GM18517 (cell line): ENCODE results near the gene SLITRK6.
"Not testable (repeated sequence)": the region's sequence is repeated elsewhere in the genome, so short reads cannot be mapped to it uniquely, and the experiment has no call there.

Experiments used
- ATAC-seq: cut with Tn5 transposase; IDR thresholded peaks from one replicate; pipeline ENCODE4 v1.9.1; 2021; ENCODE audit warnings: mild to moderate bottlenecking, moderate library complexity; ENCODE audit not compliant: unreplicated experiment

SLITRK6 gene

DNA sequence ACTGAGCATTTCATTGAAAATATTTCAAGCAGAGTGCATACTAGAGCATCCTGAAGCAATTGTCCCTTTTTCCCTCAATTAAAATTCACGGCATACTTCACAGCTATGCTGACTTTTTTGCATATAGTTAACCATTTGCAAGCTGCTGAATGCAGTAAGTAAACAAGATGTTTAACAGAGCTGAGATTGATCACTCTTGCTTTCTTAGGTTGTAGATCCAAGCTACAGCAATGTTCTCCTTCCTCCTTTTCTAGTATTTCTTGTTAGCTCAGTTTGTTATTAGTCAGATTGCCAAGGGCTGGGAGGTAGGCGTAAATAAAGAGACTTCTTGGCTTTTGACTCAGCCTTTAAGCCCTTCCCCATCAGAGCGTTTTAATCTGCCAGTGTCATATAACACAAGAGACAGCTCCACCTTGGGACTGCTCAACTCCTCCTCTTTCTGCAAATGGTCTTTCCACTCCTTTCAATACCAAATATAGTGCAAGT is at the start of gene SLITRK6:
TSS of gene SLITRK6 (minus strand) at position 323 of the 486 bp plus-strand sequence. CDS start 2,911 bp downstream, outside the sequence.
- no peak for ATAC-seq

DNA sequence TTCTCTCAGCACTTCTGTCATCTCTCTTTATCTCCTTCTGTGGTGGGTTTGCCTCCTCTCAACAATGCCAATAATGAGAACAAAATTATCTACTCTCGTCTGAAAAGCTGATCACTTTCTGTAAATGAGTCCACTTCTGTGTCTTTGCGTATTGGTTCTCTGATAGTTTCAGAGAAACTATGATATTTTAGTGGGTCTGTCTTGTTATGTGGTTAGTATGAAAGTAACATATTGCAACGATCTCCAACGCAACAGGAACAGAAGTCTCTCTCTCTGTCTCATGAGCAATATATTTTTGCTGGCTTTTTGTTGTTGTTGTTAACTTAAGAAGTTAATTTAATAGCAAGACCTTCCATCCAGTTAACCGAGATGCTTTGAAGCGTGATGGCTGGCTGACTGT is 47.8 kb upstream of the SLITRK6 start:
- ATAC-seq = no peak

DNA sequence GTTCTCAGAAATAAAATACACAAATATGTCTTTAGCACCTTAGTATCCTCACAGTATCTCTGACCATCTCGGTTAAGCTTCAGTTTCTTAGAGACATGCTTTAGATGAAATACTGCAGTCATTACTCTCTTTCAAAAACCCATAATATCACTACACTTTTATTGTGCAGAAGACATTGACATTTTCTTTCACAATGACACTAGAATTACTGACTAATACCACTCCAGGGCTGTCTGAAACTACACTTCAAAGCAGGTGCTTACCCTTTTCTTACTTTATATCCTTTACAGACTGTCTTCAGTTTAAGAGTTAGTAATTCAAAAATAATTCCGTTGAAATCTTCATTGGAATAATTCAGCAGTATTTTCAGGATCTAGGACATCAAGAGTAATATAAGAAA is 42.2 kb upstream of the SLITRK6 start:
- no peak for ATAC-seq

GRCh38 chr13:85833921-85834320 is 34.7 kb upstream of the SLITRK6 start:
- ATAC-seq = no peak

DNA sequence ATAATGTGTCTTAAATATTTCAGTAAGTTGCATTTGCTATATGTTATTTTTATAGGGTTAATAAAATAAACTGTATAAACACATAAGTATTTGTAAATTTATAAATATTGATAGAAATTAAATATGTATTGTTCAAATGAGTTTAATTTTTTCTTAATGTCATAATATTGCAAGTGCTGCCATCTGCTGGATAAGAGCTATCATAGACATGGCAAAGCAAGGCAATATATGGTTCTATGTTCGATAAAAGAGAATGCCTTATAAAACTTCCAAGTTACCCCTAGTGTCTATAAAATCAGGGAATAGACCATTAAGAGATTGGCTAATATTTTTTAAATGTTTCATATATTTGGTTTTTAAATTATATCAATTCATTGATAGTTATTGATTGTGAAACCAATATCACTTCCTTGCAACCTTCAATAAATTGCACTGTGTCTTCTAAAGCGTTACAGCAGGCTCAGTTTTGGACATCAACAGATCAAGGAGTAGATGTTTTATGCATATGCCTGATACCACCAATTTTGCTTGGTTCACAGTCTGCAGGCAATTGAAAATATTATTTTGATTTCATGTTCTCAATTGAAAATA is 29.0 kb upstream of the SLITRK6 start:
- ATAC-seq = peak; percentile 62

DNA sequence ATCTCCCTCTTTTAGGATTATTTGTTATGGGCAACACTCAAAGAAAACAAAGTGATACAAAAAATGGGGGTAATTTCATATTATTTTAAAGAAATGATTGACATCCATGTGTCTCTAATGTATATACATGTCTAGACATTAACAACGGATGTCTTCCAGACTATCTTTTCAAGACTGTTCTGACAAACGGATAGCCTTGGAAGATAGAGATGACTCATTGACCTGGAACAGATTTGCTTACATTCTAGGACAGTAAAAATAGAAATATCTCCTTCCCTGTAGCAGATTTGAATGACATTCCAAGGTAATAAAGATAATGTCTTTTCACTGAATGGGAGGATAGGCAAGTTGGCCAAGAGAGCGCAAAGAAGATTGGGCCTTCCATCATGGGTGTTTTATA is 26.2 kb upstream of the SLITRK6 start:
- no peak for ATAC-seq

DNA sequence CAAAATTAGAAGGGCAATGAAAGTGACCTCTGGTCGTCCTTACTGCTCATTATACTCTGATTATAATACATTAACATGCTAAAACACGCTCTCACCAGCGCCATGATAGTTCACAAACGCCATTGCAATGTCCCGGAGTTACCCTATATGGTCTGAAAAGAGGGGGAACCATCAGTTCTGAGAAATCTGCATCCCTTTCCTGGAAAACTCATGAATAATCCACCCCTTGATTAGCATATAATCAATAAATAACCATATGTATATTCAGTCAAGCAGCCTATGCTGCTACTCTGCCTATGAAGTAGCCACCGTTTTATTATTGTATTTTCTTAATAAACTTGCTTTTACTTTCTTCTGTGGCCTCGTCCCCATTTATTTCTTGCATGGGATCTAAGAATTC is 24.6 kb upstream of the SLITRK6 start:
- ATAC-seq = no peak

GRCh38 chr13:85819513-85819912 is 20.3 kb upstream of the SLITRK6 start:
- no peak for ATAC-seq

DNA sequence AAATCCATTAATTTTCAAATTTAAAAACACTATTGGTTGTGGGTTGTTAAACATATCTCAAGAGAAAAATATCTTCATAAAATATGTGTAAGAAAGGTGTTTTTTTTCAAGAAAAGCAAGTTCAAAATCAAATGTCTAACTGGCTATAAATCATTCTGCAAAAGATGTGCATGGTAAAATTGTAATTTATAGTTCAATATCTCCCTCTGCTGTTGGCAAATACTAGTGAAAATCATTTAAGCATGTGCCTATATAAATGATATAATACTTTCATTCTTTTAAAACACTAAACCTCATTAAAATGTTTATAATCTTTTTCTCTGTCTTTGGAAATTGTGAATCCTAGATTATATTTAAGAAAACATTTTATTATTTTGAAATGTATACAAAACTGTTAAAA is 17.2 kb upstream of the SLITRK6 start:
- no peak for ATAC-seq

- no peak for ATAC-seq
Observed at GRCh38 chr13:85812282-85812681, 13.1 kb upstream of the SLITRK6 start.

DNA sequence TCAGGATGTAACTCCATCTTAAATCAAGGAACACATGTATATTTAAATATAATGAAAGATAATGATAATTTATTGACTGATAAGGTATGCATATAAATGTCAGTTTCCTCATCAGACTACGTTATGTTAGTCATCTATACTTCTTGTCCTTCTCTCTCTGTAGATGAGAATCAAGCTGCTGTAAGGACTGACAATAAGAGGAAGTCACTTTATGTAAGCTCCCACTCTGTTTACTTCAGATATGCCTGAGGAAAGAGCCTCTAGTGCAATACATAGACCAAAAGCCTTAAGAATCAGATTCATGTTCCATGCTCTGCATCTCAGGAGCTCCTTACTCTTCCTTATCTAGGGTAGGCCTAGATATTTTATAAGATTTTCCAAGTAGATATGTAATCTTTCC is 9.6 kb upstream of the SLITRK6 start:
- no peak for ATAC-seq

DNA sequence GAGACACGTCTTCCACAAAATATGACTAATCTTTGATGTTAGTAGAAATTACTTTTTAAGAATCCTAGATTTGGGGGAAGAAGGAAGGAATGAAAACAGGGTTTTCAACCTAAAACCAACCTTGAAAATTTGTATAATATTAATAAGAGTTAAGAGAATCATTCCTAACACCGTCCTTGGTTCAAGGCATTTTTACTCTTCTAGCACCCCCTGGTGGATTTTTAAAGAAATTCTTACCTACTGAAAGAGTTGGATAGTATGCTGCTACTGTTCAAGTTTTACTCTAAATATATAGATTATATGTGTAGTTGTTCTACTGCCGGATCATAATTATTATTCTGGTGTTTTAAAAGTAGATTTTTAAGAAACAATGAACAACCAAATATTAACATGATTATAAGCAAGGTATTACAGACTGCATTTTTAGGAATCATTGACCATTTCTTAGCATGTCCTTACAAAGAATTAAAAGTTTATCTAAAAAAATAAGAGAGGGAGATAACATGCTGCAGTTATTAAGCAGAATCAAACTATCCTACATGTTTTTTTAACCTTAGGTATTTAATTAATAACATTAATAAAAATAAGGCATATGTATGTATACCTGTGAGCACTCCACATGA is 7.4 kb upstream of the SLITRK6 start:
- peak; percentile 81 for ATAC-seq

- no peak for ATAC-seq
Observed at GRCh38 chr13:85798556-85798955, 663 bp downstream of the SLITRK6 start.

DNA sequence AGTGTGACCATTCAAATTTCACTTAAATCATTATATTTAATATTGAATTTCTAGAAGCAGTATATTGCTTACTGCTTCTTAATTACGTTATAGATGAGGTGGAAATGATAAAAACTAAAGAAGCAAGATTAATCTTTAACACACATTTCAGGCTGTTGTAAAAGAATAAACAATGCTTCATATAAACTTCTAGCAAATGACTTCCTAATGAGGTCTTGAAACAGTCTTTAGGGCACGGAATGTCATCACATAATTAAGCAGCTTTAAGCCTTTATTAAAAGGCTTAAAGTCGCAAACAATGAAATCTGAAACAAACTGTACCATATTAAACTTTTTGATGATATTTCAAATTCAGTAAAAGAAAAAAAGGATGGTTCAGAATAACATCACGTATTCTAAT is 1.9 kb downstream of the SLITRK6 start:
- no peak for ATAC-seq

DNA sequence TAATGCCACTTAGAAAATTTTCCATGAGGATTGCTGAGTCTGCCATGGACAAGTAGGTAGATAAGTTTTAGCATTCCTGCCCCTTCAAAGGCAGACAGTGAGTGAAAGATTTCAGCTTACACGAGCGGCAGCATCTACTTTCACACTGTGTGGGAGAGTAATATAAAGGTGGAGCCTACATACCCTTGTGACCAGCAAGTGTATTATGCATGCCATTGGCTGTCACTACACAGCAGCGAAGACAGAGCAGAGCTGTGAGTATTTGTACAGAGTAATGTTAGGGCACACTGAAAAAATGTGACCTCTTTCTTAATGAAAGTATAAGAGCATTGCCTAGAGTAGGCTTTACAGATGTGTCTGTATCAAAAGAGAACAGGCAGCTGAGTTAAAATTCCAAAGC is 14.0 kb downstream of the SLITRK6 start:
- ATAC-seq = no peak

DNA sequence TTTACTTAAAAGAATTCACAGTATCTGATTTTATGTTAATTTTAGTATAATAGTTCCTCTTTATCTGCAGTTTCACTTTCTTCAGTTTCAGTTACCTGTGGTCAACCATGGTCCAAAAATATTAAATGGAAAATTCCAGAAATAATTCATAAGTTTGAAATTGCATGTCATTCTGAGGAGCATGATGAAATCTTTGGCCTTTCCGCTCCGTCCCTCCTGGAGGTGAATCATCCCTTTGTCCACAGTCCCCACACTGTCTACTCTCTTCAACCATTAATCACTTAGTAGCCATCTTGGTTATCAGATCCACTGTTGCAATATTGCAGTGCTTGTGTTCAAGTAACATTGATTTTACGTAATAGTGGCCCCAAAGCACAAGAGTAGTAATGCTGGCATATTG is 26.9 kb downstream of the SLITRK6 start:
- no peak for ATAC-seq

GRCh38 chr13:85771856-85772255 is 27.4 kb downstream of the SLITRK6 start:
- ATAC-seq = no peak

DNA sequence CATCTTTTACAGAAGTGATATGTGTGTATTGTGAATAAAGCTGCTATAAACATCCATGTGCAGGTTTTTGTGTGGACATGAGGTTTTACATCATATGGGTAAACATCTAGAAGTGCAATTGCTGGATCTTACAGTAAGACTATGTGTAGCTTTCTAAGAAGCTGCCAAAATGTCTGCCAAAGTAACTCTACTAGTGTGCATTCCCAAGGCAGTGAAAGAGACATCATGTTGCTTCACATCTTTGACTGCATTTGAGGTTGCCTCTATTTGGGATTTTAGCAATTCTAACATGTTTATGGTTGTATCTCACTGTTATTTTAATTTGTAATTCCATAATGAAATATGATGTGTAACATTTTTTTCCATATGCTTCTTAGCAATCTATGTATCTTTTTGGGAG is 30.3 kb downstream of the SLITRK6 start:
- no peak for ATAC-seq

GRCh38 chr13:85755123-85755522 is 44.1 kb downstream of the SLITRK6 start:
- ATAC-seq = no peak

DNA sequence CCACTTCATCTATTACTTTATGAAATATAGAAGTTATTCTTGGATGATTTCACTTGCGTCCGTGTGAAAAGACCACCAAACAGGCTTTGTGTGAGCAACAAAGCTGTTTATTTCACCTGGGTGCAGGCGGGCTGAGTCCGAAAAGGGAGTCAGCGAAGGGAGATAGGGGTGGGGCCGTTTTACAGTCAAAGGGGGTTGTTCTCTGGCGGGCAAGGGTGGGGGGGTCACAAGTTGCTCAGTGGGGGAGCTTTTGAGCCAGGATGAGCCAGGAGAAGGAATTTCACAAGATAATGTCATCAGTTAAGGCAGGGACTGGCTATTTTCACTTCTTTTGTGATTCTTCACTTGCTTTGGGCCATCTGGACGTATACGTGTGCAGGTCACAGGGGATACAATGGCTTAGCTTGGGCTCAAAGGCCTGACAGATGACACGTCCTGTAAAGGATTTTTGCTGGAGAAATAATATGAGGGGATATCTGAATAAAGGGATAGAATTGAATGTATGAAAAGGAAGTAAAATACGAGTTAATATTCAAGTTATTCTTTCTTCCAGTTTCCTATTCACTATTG is 55.9 kb downstream of the SLITRK6 start:
- not testable (repeated sequence) for ATAC-seq
